Amygdala (tissue), 56 donors: ENCODE data around the gene CSTPP1.
A peak's percentile ranks its signal among the peaks of the same experiment; 100 is the strongest.
"Not testable (repeated sequence)": the region's sequence is repeated elsewhere in the genome, so short reads cannot be mapped to it uniquely, and the experiment has no call there.

Experiments used
- DNase-seq, 56 donors: peaks; one replicate each; lab custom pipeline; 2025; lab: John Stamatoyannopoulos, UW

The CSTPP1 gene

GRCh38 chr11:47112941-47113340 lies 176.4 kb downstream of the CSTPP1 start:
- not testable (repeated sequence) for DNase-seq

DNA sequence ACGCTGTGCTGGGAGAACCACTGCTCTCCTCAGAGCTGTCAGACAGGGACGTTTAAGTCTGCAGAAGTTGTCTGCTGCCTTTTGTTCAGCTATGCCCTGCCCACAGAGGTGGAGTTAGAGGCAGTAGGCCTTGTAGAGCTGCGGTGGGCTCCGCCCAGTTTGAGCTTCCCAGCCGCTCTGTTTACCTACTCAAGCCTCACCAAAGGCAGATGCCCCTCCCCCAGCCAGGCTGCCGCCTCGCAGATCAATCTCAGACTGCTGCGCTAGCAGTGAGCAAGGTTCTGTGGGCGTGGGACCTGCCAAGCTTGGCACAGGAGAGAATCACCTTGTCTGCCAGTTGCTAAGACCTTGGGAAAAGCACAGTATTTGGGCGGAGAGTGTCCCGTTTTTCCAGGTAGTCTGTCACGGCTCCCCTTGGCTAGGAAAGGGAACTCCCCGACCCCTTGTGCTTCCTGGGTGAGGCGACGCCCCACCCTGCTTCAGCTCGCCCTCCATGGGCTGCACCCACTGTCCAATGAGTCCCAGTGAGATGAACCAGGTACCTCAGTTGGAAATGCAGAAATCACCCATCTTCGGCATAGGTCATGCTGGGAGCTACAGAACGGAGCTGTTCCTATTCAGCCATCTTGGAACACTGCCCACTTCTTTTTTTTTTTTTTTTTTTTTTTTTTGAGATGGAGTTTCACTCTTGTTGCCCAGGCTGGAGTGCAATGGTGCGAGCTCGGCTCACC lies 182.6 kb downstream of the CSTPP1 start:
- DNase-seq = peak in 2 of 56 donors; percentile 18 to 25

DNA sequence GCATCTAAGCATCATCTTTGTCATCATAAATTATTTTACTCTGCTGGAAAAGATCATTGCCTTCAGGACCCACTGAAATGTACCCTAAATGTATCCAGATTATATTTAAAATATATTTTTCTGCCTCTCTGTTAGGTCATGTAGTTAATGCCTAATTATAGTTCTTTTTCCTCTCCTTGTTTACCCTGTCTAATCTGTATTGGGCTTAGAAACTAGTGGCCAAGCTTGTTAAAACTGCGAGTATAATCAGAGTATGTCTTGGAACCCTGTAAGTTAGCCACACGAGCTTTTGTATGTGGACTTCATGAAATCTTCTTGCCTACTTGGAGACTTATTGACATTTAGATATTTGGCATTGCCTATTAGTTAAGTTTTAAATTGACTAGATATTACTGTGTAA lies 184.5 kb downstream of the CSTPP1 start:
- DNase-seq = no peak

GRCh38 chr11:47121731-47122130 lies 185.2 kb downstream of the CSTPP1 start:
- DNase-seq = no peak

GRCh38 chr11:47123094-47123493 lies 186.5 kb downstream of the CSTPP1 start:
- no peak for DNase-seq

DNA sequence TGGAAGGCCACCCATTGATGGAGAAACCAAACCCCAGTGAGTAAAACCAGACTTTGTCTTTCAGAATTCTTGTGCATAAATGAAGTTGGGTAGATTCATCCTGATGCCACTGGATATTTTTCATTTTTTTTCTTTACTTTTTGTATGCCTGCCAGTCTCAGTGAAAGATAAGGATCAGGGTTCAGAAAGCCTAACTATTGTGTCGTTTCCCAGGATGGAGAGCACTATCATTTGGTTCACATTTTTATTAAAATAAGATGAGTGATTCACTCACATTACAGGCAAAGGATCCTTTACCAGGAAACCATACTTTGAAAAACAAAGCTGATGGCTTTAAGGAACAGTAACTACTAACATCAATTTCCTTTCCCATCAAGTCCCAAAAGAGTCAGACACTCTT lies 188.1 kb downstream of the CSTPP1 start:
- DNase-seq = no peak

DNA sequence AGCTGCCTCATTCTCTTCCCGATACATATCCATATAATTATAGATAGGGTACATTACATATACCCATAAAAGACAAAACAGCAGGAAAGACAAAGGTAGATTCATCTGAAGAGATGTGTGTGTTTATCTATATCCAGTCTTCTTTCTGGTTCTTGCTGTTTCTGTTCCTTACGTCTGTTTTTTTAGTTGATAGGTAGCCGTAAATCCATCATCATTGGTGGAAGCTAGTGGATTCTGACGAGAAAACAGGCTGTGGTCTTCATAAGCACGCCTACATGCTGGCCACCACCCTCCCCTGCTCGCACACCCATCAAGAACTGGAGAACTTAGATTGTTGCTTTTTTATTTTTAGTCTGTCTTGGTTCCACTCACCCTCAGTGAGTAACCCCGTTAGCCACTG lies 188.5 kb downstream of the CSTPP1 start:
- DNase-seq = no peak

GRCh38 chr11:47127213-47127612 lies 190.7 kb downstream of the CSTPP1 start:
- no peak for DNase-seq

GRCh38 chr11:47130543-47130942 lies 194.0 kb downstream of the CSTPP1 start:
- no peak for DNase-seq

- DNase-seq = no peak
Measured at GRCh38 chr11:47131136-47131535, 194.6 kb downstream of the CSTPP1 start.

- no peak for DNase-seq
Measured at GRCh38 chr11:47132490-47132889, 195.9 kb downstream of the CSTPP1 start.

- DNase-seq = no peak
Measured at GRCh38 chr11:47132981-47133380, 196.4 kb downstream of the CSTPP1 start.

GRCh38 chr11:47136327-47136726 lies 199.8 kb downstream of the CSTPP1 start:
- no peak for DNase-seq

DNA sequence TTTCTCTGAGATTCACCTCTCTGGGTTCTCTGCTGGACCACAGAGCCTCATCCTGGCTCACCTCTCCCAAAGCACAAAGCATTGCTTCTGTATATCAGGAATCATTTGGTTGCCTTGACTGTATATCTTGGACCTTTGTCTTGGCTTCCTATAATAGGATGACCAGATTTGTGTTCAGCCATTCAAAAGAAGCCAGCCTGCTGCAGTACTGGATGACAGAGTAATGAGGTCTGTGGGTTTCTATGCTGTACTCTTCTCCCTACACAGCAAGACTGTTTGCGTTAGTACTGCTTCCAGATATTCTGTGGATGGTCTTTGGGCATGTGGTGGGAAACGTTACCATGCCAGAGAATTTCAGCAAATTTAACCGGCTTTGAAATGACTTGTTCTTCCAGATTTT lies 200.4 kb downstream of the CSTPP1 start:
- DNase-seq = no peak

DNA sequence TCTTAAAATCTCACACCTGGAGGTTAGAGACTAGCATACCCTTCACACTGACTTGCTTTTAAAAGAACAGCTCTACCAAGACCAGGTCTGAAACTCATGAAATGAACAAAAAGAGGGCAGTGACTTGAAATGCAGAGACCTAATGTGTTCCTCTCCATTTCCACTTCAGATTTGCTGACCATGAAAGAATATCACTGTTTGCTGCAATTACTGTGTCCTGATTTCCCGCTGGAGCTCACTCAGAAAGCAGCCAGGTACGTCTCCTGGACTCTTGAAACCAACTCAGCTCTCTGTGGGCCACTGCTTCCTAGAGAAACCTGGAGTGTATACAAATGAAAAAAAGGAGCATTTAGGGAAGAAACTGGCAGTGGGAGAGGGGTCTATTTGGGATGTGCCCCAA lies 200.9 kb downstream of the CSTPP1 start:
- no peak for DNase-seq

- DNase-seq = no peak
Measured at GRCh38 chr11:47139878-47140277, 203.3 kb downstream of the CSTPP1 start.

GRCh38 chr11:47143322-47143721 lies 206.8 kb downstream of the CSTPP1 start:
- no peak for DNase-seq

- no peak for DNase-seq
Measured at GRCh38 chr11:47144541-47144940, 208.0 kb downstream of the CSTPP1 start.

DNA sequence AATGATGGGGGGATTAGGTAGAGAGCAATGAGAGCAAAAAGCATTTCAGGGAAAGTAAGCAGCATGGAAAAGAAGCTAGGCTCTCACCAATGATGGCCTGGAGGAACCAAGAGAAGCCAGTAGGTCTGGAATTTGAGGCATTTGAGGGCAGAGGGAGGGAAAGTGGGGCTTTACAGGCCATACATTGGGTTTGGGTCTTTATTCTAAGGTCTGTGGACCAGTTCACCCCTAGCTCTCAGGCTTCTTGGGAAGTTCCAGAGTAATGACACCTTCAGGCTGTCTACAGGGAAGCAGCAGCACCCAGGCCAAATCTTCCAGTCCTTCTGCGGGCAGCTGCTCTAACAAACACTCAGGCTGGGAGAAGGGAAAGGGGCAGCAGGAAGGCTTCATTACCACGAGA lies 210.7 kb downstream of the CSTPP1 start:
- no peak for DNase-seq

DNA sequence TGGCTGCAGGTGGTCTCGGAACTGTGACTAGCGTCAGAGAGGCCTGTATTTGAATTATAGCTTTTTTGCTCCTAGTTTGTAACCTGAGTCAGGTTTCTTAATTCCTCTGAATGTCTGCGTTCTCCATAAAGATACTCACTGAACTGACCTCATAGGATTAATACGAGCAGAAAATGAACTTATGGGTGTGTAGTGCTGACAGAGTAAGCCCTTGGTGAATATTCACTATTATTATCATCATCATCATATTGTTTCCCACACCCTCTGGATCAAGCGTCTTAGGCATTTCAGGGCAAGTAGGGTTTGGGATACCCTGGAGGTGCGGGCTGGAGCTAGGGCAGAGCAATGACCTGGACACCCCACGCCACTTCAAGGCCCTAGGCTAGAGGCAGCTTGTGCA lies 211.1 kb downstream of the CSTPP1 start:
- no peak for DNase-seq

DNA sequence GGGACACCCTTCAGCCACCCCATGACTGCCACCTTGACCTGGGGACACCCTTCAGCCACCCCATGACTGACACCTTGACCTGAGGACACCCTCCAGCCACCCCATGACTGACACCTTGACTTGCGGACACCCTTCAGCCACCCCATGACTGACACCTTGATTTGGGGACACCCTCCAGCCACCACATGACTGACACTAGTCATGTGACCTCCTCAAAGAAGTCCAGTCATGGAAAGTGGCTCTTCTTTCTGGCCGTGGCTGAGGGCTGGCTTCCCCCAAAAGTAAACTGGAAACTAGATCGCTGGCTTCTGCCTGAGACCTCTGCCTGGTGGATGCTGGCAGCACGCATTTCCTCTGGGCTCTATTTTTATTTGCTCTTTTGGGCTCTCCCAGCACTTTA lies 211.7 kb downstream of the CSTPP1 start:
- no peak for DNase-seq

DNA sequence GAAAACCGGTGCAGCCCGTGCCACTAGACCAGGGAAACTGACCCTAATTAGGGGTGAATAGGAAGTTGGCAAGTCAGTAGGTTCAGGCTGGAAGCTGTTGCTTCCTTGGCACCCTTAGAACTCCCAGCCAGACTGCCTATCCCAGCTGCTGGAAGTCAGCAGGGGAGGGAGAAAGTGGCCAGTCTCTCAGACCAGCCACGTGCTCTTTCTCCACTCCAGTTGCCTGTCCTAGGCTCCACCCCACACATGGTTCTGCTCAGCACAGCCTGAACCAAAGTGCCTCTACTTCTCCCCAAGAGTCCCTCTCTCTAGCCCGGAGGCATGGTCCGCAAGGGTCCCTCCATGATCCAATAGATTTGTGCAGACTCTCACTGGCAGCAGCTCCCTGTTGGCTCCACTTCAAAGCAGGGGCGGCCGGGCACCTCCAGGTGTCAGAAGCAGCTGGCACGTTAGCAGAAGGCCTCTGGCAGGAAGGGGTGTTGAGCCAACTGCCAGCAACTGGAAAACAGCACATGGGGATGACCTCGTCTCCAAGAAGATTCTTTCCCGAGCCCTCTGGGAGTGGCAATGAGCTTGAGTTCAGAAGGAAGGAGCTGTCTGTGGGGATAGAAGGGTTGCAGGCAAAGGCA lies 212.5 kb downstream of the CSTPP1 start:
- DNase-seq = peak in 11 of 56 donors; percentile 18 to 45 (median 32)
